ENCODE results near the gene INPP4B.
"Not testable (repeated sequence)": the region's sequence is repeated elsewhere in the genome, so short reads cannot be mapped to it uniquely, and the experiment has no call there.

Gene INPP4B

GRCh38 chr4:142824368-142824767 is 21.7 kb downstream of the INPP4B start:
- no peak for DNase-seq

- no peak for DNase-seq
These were observed 22.3 kb downstream of the INPP4B start for GRCh38 chr4:142823796-142824195.

- DNase-seq, result no peak
These were observed 27.6 kb downstream of the INPP4B start for GRCh38 chr4:142818476-142818875.

- DNase-seq, result no peak
These were observed 28.1 kb downstream of the INPP4B start for GRCh38 chr4:142818031-142818430.

- no peak for DNase-seq
These were observed 28.7 kb downstream of the INPP4B start for GRCh38 chr4:142817442-142817841.

- no peak for DNase-seq
These were observed 30.3 kb downstream of the INPP4B start for GRCh38 chr4:142815834-142816233.

GRCh38 chr4:142813388-142813787 is 32.7 kb downstream of the INPP4B start:
- no peak for DNase-seq

GRCh38 chr4:142812091-142812490 is 34.0 kb downstream of the INPP4B start:
- DNase-seq, result no peak

- DNase-seq, result no peak
These were observed 35.1 kb downstream of the INPP4B start for GRCh38 chr4:142811034-142811433.

GRCh38 chr4:142809559-142809958 is 36.5 kb downstream of the INPP4B start:
- DNase-seq, result no peak

GRCh38 chr4:142803879-142804278 is 42.2 kb downstream of the INPP4B start:
- DNase-seq, result not testable (repeated sequence)

GRCh38 chr4:142801966-142802365 is 44.1 kb downstream of the INPP4B start:
- DNase-seq, result no peak

- DNase-seq, result no peak
These were observed 65.0 kb downstream of the INPP4B start for GRCh38 chr4:142781114-142781513.

GRCh38 chr4:142778900-142779299 is 67.2 kb downstream of the INPP4B start:
- DNase-seq, result no peak

- DNase-seq, result no peak
These were observed 67.7 kb downstream of the INPP4B start for GRCh38 chr4:142778430-142778829.

- no peak for DNase-seq
These were observed 68.9 kb downstream of the INPP4B start for GRCh38 chr4:142777045-142777743.

- DNase-seq, result no peak
These were observed 70.1 kb downstream of the INPP4B start for GRCh38 chr4:142776026-142776425.

- DNase-seq, result no peak
These were observed 72.6 kb downstream of the INPP4B start for GRCh38 chr4:142773505-142773904.

GRCh38 chr4:142762280-142762679 is 83.8 kb downstream of the INPP4B start:
- DNase-seq, result no peak

GRCh38 chr4:142752202-142752786 is 93.8 kb downstream of the INPP4B start:
- no peak for DNase-seq

- no peak for DNase-seq
These were observed 102.8 kb downstream of the INPP4B start for GRCh38 chr4:142743121-142743825.

- DNase-seq, result no peak
These were observed 104.1 kb downstream of the INPP4B start for GRCh38 chr4:142741995-142742394.

GRCh38 chr4:142728233-142728632 is 117.9 kb downstream of the INPP4B start:
- DNase-seq, result no peak

GRCh38 chr4:142727149-142727548 is 119.0 kb downstream of the INPP4B start:
- DNase-seq, result no peak

All from NCI-H526 treated with DMSO at 0.1 percent for 48 hours (cell line).